ENCODE measurements around the gene TSGA10. TPM values are rescaled to one million over a fixed set of nuclear protein-coding genes. Genes with fewer than 3 reads are reported as not detected.
A peak's percentile ranks its signal among the peaks of the same experiment; 100 is the strongest.
"Not testable (repeated sequence)": the region's sequence is repeated elsewhere in the genome, so short reads cannot be mapped to it uniquely, and the experiment has no call there.

The TSGA10 gene
- total RNA-seq, 1 experiment from 2014 or later, result 6.6 TPM

- DNase-seq (ENCODE audit: low read depth, low spot score); H3K27ac ChIP-seq (ENCODE audit: low read depth, low read length); H3K4me2 ChIP-seq (ENCODE audit: low read length); ATAC-seq; H2AFZ ChIP-seq (ENCODE audit: low read depth, low read length, poor library complexity, severe bottlenecking); H3K4me3 ChIP-seq (replicated peaks in 1 of 2; ENCODE audit: low read depth in 1 of 2, low read length in 2 of 2); H3K9ac ChIP-seq (ENCODE audit: low read length); H3K4me1 ChIP-seq (ENCODE audit: control insufficient read depth in 1 of 2, insufficient read depth in 2 of 2, low read length in 2 of 2); H3K27me3 ChIP-seq (ENCODE audit: insufficient read depth, low read length); H3K9me3 ChIP-seq (ENCODE audit: control insufficient read depth in 1 of 2, insufficient read depth in 1 of 2, low read depth in 1 of 2, low read length in 2 of 2); CTCF ChIA-PET; POLR2A ChIA-PET; H3K9me2 ChIP-seq (ENCODE audit: insufficient read depth); BruUV-seq (replicated peaks); H4K20me1 ChIP-seq (ENCODE audit: insufficient read depth); RAD21 ChIA-PET (ENCODE audit: low non-redundant PET in 1 of 2, low total read pairs in 2 of 2, uncharacterized antibody in 2 of 2, unreplicated experiment in 2 of 2); intact Hi-C loops (cut with micrococcal nuclease): not testable (repeated sequence)
- H3K36me3 ChIP-seq (ENCODE audit: control insufficient read depth in 1 of 2, insufficient read depth in 2 of 2, low read length in 2 of 2), result peaks cover 31% of the 10 kb centered on the region in 2 experiments; a peak in 3 of 4 replicates
- peaks cover 36% of the 10 kb centered on the region for H3K79me2 ChIP-seq (ENCODE audit: insufficient read depth, low read length)
Observed at GRCh38 chr2:99192364-99192763, 37.6 kb upstream of the TSGA10 start.

GRCh38 chr2:99190548-99190947 is 35.8 kb upstream of the TSGA10 start:
- TF ChIP-seq EZH2 (IDR thresholded peaks at IDR 0.05), result no peak
- TF ChIP-seq ZNF274 (IDR thresholded peaks at IDR 0.05; ENCODE audit: low read depth, low read length), result no peak
- no peak for TF ChIP-seq ELF1 (IDR thresholded peaks at IDR 0.05; ENCODE audit: borderline replicate concordance, low read depth)
- no peak for TF ChIP-seq POLR2AphosphoS5 (IDR thresholded peaks at IDR 0.05; ENCODE audit: low read depth, low read length)
- no peak for TF ChIP-seq MAX (IDR thresholded peaks at IDR 0.05)
- TF ChIP-seq ZFX (IDR thresholded peaks at IDR 0.05), result no peak
- TF ChIP-seq, protein P1, sequence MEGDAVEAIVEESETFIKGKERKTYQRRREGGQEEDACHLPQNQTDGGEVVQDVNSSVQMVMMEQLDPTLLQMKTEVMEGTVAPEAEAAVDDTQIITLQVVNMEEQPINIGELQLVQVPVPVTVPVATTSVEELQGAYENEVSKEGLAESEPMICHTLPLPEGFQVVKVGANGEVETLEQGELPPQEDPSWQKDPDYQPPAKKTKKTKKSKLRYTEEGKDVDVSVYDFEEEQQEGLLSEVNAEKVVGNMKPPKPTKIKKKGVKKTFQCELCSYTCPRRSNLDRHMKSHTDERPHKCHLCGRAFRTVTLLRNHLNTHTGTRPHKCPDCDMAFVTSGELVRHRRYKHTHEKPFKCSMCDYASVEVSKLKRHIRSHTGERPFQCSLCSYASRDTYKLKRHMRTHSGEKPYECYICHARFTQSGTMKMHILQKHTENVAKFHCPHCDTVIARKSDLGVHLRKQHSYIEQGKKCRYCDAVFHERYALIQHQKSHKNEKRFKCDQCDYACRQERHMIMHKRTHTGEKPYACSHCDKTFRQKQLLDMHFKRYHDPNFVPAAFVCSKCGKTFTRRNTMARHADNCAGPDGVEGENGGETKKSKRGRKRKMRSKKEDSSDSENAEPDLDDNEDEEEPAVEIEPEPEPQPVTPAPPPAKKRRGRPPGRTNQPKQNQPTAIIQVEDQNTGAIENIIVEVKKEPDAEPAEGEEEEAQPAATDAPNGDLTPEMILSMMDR (IDR thresholded peaks at IDR 0.05 in 2 of 3, conservative IDR thresholded peaks at IDR 0.05 in 1 of 3; ENCODE audit: borderline replicate concordance in 1 of 3, insufficient read depth in 1 of 3, low read depth in 2 of 3, low read length in 2 of 3), result peak in 2 of 3 experiments; percentile 28 to 48; a peak in 4 of 6 replicates
- RAD21 ChIA-PET (ENCODE audit: low non-redundant PET in 1 of 2, low total read pairs in 2 of 2, uncharacterized antibody in 2 of 2, unreplicated experiment in 2 of 2), result no interaction called here
- DNase-seq (ENCODE audit: low read depth, low spot score) (no peak), ATAC-seq (0 out of 2 replicates have a peak, but pooled peaks have one; percentile 40)
- no peaks in the 10 kb centered on the region for H3K9me2 ChIP-seq (ENCODE audit: insufficient read depth)
- no TSS peak for BruUV-seq (replicated peaks)
- H3K79me2 ChIP-seq (ENCODE audit: insufficient read depth, low read length), result peaks cover 54% of the 10 kb centered on the region
- H3K4me2 ChIP-seq (ENCODE audit: low read length), result no peak overlapping the region
- CTCF ChIA-PET, result no interaction called here
- H4K20me1 ChIP-seq (ENCODE audit: insufficient read depth), result peaks cover 5% of the 10 kb centered on the region; the same call in 1 of the 2 replicates
- no peak overlapping the region for H3K27ac ChIP-seq (ENCODE audit: low read depth, low read length)
- POLR2A ChIA-PET, result no interaction called here
- no peak overlapping the region for H2AFZ ChIP-seq (ENCODE audit: low read depth, low read length, poor library complexity, severe bottlenecking)
- H3K36me3 ChIP-seq (ENCODE audit: control insufficient read depth in 1 of 2, insufficient read depth in 2 of 2, low read length in 2 of 2), result peaks cover 21 to 26% of the 10 kb centered on the region in 2 experiments; a peak in 3 of 4 replicates
- intact Hi-C loops (cut with micrococcal nuclease), result no loop called here
- no peaks in the 10 kb centered on the region for H3K9me3 ChIP-seq (ENCODE audit: control insufficient read depth in 1 of 2, insufficient read depth in 1 of 2, low read depth in 1 of 2, low read length in 2 of 2)
- no peaks in the 10 kb centered on the region for H3K4me1 ChIP-seq (ENCODE audit: control insufficient read depth in 1 of 2, insufficient read depth in 2 of 2, low read length in 2 of 2)
- no peaks in the 10 kb centered on the region for H3K27me3 ChIP-seq (ENCODE audit: insufficient read depth, low read length)
- no peak overlapping the region for H3K9ac ChIP-seq (ENCODE audit: low read length)
- H3K4me3 ChIP-seq (replicated peaks in 1 of 2; ENCODE audit: low read depth in 1 of 2, low read length in 2 of 2), result no peak overlapping the region

All from HCT116 (cell line).